ENCODE results near the gene PDIA3. TPM values are rescaled to one million over a fixed set of nuclear protein-coding genes. Genes with fewer than 3 reads are reported as not detected.
A peak's percentile ranks its signal among the peaks of the same experiment; 100 is the strongest.

Gene PDIA3
- total and polyA plus RNA-seq, 2 donors (not counting 1 experiment from before 2014, with no cell fraction given), result 120 to 528 TPM

- peak; percentile 3 to 21 for TF ChIP-seq CTCF (conservative IDR thresholded peaks at IDR 0.05 in 1 of 2, IDR thresholded peaks at IDR 0.05 in 1 of 2; ENCODE audit: low read depth in 1 of 2, low read length in 2 of 2)
- TF ChIP-seq EZH2 (IDR thresholded peaks at IDR 0.05; ENCODE audit: low read length, missing control alignments), result no peak
- Histone ChIP-seq H3K27ac (ENCODE audit: insufficient read depth, low read length) (no peak overlapping the region), H3K4me1 (ENCODE audit: control insufficient read depth, extremely low read depth, insufficient read depth, low read length) (peaks cover 2% of the 10 kb centered on the region), H4K20me1 (ENCODE audit: control insufficient read depth, extremely low read depth, insufficient read depth, low read length) (no peaks in the 10 kb centered on the region), H3K36me3 (ENCODE audit: control insufficient read depth, insufficient read depth, low read length) (peaks cover 8% of the 10 kb centered on the region), H3K9me3 (ENCODE audit: control insufficient read depth, insufficient read depth, low read depth, low read length) (no peaks in the 10 kb centered on the region), H3K4me2 (ENCODE audit: extremely low read depth, insufficient read depth, low read length) (no peak overlapping the region), H3K27me3 (ENCODE audit: control insufficient read depth, insufficient read depth, low read length) (no peaks in the 10 kb centered on the region), H3K4me3 (replicated peaks in 1 of 4; ENCODE audit: control extremely low read depth in 1 of 4, insufficient read depth in 1 of 4, low read depth in 3 of 4, low read length in 4 of 4) (no peak overlapping the region), H3K9ac (ENCODE audit: insufficient read depth, low read length) (no peak overlapping the region), H3K79me2 (ENCODE audit: control insufficient read depth, insufficient read depth, low read length) (no peaks in the 10 kb centered on the region), H2AFZ (ENCODE audit: low read length) (no peak overlapping the region)
- peak; percentile 30 to 48 for DNase-seq (ENCODE audit: low read depth in 2 of 2)
These were observed 29.2 kb downstream of the PDIA3 start for GRCh38 chr15:43775411-43775965.

DNA sequence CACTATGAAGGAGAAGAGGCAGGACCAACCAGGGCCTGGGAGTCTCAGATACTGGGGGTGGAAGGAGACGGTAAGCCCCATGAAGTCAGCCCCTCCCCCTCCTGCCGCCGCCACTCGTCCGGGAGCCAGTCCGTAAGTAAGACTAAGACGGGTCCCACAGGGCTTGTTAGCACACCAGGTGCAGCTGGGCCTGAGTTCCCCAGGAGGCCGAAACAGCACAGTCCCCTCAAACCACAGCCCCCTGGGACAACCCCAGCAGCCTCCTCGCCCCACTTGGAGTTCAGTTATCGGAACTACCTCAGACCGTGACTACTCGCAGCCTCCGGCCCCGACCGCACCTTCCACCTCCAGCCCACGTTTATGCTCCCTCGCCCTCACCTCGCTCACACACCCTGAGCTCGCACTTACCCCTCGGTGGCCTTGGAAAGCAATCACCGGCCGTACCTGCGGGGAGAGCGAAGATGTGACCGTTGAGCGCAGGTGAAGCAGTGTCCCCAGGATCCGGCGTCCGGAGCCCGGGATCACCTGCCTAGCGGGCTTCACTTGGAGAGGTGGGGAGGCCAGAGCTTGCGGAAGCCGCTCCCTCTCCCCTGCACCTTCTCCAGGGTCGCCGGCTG lies 30.0 kb downstream of the PDIA3 start:
- Histone ChIP-seq H3K36me3 (ENCODE audit: control insufficient read depth, insufficient read depth, low read length) (peaks cover 8% of the 10 kb centered on the region), H4K20me1 (ENCODE audit: control insufficient read depth, extremely low read depth, insufficient read depth, low read length) (no peaks in the 10 kb centered on the region), H3K9ac (ENCODE audit: insufficient read depth, low read length) (peak overlapping the region; percentile 34), H3K4me2 (ENCODE audit: extremely low read depth, insufficient read depth, low read length) (peak overlapping the region; percentile 77), H3K27ac (ENCODE audit: insufficient read depth, low read length) (no peak overlapping the region), H3K4me3 (replicated peaks in 1 of 4; ENCODE audit: control extremely low read depth in 1 of 4, insufficient read depth in 1 of 4, low read depth in 3 of 4, low read length in 4 of 4) (peak overlapping the region; percentile 73 to 79 (median 76)), H3K4me1 (ENCODE audit: control insufficient read depth, extremely low read depth, insufficient read depth, low read length) (peaks cover 2% of the 10 kb centered on the region), H3K27me3 (ENCODE audit: control insufficient read depth, insufficient read depth, low read length) (no peaks in the 10 kb centered on the region), H3K79me2 (ENCODE audit: control insufficient read depth, insufficient read depth, low read length) (no peaks in the 10 kb centered on the region), H3K9me3 (ENCODE audit: control insufficient read depth, insufficient read depth, low read depth, low read length) (no peaks in the 10 kb centered on the region), H2AFZ (ENCODE audit: low read length) (peak overlapping the region; percentile 72)
- no peak for DNase-seq (ENCODE audit: low read depth in 2 of 2)
- TF ChIP-seq CTCF (conservative IDR thresholded peaks at IDR 0.05 in 1 of 2, IDR thresholded peaks at IDR 0.05 in 1 of 2; ENCODE audit: low read depth in 1 of 2, low read length in 2 of 2), result no peak
- TF ChIP-seq EZH2 (IDR thresholded peaks at IDR 0.05; ENCODE audit: low read length, missing control alignments), result no peak

DNA sequence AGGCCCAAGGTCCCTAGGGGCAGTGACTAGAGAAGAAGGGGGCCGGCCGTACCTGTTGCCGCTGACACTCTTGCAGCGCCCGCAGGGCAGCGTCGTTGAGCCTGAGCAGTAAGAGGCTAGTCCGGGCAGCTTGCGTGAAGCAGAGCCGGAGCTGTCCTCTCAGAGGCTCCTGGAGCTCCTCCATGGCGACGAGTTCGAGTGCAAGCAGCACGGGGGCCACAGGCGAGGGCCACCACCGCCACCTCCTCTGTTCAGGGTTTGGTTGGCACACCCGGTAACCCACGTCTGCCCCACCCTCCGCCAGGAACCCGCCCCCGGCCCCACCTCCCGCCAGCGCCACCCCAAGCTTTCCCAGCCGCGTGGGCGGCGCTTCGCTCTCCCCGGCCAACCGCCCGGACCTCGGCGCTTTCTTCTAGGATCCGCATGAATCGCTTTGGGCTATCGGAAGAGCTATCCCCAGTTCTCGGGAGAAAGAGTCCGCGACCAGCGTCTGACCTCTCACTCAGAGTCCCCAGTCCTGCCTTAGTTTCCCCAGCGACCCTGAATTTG lies 30.6 kb downstream of the PDIA3 start, which contains the start of gene ELL3:
Gene ELL3 (minus strand): TSS at position 249 of the 549 bp plus-strand sequence. CDS start 65 bp downstream, at position 184.
- H4K20me1 ChIP-seq (ENCODE audit: control insufficient read depth, extremely low read depth, insufficient read depth, low read length), result no peaks in the 10 kb centered on the region
- H3K79me2 ChIP-seq (ENCODE audit: control insufficient read depth, insufficient read depth, low read length), result no peaks in the 10 kb centered on the region
- H3K4me2 ChIP-seq (ENCODE audit: extremely low read depth, insufficient read depth, low read length), result peak within 1 kb of the TSS; percentile 86
- DNase-seq (ENCODE audit: low read depth in 2 of 2), result peak; percentile 62 to 68
- no peaks in the 10 kb centered on the region for H3K9me3 ChIP-seq (ENCODE audit: control insufficient read depth, insufficient read depth, low read depth, low read length)
- H3K36me3 ChIP-seq (ENCODE audit: control insufficient read depth, insufficient read depth, low read length), result peaks cover 5% of the 10 kb centered on the region
- H3K4me1 ChIP-seq (ENCODE audit: control insufficient read depth, extremely low read depth, insufficient read depth, low read length), result peaks cover 2% of the 10 kb centered on the region
- peak within 1 kb of the TSS; percentile 73 to 79 (median 76) for H3K4me3 ChIP-seq (replicated peaks in 1 of 4; ENCODE audit: control extremely low read depth in 1 of 4, insufficient read depth in 1 of 4, low read depth in 3 of 4, low read length in 4 of 4)
- H3K27ac ChIP-seq (ENCODE audit: insufficient read depth, low read length), result peak within 1 kb of the TSS; percentile 84
- H3K9ac ChIP-seq (ENCODE audit: insufficient read depth, low read length), result peak within 1 kb of the TSS; percentile 66
- no peak for TF ChIP-seq CTCF (conservative IDR thresholded peaks at IDR 0.05 in 1 of 2, IDR thresholded peaks at IDR 0.05 in 1 of 2; ENCODE audit: low read depth in 1 of 2, low read length in 2 of 2)
- no peak for TF ChIP-seq EZH2 (IDR thresholded peaks at IDR 0.05; ENCODE audit: low read length, missing control alignments)
- peak within 1 kb of the TSS; percentile 89 for H2AFZ ChIP-seq (ENCODE audit: low read length)
- no peaks in the 10 kb centered on the region for H3K27me3 ChIP-seq (ENCODE audit: control insufficient read depth, insufficient read depth, low read length)

All from fibroblast of lung (primary cell).